Measurements from ENCODE around the gene HDDC3.

HDDC3 gene

DNA sequence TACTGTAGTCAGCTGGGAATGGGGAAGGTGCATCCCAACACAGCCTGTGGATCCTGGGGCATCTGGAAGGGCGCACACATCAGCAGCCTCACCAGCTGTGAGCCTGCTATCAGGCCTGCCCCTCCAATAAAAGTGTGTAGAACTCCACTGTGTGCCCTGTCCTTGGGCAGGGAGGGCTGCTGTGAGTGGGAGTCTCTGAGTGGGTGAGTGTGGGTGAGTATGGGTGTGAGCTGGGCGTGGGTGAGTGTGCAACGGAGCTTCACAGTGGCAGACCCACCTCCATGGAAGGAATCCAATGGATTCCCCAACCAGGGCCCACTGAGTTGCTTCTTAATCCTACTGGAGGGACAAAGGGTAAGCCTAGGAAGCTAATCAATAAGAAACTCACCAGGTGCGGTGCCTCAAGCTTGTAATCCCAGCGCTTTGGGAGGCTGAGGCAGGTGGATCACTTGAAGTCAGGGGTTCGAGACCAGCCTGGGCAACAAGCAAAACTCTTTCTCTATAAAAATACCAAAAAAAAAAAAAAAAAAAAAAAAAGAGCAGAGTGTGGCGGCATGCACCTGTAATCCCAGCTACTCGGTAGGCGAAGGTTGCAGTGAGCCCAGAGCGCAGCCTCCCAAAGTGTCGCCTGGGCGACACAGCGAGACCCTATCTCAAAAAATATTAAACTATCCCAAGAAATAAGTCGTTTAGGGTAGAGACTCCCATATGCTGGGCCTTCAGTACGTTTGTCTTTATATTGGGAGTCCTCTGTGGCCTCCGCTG, 21.8 kb upstream of the HDDC3 start:
- DNase-seq, result no peak

DNA sequence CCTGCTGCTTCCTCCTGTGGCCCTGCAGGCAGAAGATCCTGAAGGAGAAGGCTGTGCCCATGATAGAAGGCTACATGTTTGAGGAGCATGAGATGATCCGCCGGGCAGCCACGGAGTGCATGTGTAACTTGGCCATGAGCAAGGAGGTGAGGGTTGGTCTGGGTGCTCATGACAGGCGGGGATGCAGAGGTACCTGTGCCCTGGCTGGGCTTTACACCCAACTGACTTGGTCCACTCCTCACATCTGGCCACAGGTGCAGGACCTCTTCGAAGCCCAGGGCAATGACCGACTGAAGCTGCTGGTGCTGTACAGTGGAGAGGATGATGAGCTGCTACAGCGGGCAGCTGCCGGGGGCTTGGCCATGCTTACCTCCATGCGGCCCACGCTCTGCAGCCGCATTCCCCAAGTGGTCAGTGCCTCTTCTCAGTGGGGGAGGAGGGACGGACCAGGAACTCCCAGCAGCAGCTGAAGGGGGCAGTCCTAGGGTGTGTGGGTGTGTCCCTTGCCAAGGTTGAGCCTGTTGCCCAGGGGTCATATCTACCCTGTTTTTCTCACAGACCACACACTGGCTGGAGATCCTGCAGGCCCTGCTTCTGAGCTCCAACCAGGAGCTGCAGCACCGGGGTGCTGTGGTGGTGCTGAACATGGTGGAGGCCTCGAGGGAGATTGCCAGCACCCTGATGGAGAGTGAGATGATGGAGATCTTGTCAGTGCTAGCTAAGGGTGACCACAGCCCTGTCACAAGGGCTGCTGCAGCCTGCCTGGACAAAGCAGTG, 20.7 kb upstream of the HDDC3 start:
- no peak for DNase-seq

DNA sequence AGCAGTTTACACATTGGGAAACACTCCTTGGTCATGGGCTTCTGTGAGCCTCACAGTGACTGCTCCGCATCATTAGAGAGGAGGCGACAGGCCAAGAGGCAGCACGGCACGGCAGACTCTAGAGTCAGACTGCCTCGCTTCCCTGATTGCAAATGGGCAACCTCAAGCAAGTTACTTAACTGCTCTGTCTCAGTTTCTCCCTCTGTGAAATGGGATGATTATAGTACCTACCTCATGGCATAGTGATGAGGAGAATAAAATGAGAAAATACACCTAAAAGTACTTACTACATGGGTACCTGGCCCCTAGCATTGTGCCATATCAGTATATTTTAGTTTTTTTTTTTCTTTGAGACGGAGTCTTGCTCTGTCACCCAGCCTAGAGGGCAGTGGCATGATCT, 18.3 kb upstream of the HDDC3 start:
- no peak for DNase-seq

DNA sequence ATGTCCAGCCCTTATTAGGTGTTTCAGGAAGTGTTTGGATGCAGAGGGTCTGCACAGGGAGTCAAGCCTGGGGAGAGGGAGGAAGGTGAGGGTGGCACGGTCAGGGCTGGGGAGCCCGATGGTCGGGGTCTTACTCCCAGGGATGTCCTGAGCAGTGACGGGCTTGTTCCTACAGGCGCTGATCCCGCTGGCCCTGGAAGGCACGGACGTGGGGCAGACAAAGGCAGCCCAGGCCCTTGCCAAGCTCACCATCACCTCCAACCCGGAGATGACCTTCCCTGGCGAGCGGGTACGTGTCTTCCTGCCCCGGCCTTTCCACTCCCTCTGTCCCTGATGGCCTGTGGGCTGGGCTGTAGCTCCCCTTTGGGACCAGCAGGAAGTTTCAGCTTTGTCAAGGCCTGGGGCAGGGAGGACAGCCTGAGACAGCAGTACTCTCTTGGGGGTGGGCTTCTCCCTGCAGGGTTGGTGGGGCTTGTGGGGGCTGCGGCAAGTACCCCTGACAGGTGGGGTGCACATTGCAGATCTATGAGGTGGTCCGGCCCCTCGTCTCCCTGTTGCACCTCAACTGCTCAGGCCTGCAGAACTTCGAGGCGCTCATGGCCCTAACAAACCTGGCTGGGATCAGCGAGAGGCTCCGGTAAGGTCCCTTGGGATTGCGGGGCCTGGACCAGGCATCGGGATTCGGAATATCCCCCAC, 17.8 kb upstream of the HDDC3 start:
- DNase-seq, result no peak

DNA sequence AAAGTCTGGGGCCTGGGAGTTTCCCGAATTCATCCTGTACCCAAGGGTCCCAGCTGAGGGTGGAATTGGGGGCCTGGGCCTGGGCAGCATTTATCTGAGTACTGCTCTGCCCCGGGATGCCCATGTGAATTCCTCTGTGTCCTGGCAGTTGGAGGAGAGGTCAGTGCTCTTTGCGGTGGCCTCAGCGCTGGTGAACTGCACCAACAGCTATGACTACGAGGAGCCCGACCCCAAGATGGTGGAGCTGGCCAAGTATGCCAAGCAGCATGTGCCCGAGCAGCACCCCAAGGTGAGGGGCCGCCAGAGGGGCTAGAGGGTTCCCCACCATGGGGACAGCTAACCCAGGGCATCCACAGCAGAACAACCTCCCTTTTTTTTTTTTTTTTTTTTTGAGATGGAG, 16.2 kb upstream of the HDDC3 start:
- no peak for DNase-seq

DNA sequence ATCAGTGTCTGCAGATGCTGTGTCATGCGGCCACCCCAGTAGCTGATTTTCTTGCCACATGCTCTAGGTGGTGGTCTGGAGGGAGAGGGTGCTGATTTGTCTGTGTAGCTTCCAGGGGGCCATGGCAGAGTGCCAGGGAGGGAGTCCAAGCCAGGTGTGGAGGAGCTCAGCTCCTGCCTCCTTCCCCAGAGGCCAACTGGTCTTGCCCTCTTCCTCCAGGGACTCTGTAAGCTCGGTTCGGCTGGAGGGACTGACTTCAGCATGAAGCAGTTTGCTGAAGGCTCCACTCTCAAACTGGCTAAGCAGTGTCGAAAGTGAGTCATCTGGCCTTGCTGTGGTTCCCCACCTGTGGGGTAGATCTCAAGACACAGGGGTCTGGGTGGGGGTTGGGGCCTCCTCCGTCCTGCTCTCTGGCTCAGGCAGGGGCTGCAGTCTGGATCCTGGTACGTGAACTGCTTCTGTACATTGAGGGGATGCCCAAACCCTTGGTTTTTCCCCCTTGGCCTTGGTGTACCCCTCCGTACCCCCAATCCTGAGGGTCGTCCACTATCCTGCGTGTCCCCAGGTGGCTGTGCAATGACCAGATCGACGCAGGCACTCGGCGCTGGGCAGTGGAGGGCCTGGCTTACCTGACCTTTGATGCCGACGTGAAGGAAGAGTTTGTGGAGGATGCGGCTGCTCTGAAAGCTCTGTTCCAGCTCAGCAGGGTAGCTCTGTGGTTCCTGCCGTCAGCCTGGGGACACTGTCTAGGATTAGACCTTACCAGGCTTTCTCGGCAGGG, 15.4 kb upstream of the HDDC3 start:
- DNase-seq, result no peak

DNA sequence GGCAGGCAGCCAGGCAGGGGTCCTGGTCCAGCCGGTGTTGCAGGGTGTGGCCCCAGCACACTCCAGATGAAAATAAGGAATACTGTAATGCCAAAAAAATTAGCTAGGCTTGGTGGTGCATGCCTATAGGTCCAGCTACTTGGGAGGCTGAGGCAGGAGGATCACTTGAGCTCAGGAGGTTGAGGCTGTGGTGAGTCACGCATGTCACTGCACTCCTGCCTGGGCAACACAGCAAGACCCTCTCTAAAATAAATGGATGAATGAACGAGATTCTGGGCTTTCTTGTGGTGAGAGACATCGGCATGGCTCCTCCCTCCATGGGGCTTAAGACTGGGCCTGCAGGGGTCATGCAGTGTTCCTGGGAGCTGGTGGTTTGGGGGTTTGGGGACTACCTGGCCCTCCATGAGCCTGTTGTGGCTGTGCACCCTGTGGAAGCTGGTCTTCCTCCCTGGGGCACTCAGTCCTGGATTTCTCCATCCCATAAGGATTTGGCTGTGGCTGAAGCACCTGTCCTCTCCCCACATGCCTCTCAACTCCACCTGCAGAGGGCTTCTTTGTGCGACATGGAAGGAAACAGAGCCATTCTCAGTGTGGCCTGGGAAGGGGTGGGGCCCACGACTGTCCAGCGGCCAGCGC, 14.7 kb upstream of the HDDC3 start:
- no peak for DNase-seq

DNA sequence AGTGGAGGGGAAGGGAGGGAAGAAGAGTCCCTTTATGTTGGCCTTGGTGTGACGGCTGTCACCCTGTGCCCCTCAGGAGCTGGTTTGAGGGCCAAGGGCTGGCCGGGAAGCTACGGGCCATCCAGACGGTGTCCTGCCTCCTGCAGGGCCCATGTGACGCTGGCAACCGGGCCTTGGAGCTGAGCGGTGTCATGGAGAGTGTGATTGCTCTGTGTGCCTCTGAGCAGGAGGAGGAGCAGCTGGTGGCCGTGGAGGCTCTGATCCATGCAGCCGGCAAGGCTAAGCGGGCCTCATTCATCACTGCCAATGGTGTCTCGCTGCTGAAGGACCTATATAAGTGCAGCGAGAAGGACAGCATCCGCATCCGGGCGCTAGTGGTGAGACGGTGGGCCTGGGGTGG, 14.2 kb upstream of the HDDC3 start:
- DNase-seq, result no peak

DNA sequence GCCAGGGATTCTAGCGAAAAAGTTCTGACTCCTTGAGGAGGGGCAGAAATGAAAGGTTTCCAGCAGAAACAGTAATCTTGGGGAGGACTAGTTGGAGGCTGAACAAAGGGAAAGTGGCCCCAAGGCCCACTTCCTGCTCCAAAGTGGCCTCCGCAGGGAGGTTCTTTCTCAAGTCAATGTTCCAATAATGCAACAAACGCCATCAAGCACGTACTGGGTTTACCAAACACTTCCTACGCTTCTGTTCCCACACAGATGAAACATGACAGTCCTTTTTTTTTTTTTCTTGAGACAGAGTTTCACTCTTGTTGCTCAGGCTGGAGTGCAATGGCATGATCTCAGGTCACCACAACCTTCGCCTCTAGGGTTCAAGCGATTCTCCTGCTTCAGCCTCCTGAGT, 12.7 kb upstream of the HDDC3 start:
- DNase-seq, result no peak

DNA sequence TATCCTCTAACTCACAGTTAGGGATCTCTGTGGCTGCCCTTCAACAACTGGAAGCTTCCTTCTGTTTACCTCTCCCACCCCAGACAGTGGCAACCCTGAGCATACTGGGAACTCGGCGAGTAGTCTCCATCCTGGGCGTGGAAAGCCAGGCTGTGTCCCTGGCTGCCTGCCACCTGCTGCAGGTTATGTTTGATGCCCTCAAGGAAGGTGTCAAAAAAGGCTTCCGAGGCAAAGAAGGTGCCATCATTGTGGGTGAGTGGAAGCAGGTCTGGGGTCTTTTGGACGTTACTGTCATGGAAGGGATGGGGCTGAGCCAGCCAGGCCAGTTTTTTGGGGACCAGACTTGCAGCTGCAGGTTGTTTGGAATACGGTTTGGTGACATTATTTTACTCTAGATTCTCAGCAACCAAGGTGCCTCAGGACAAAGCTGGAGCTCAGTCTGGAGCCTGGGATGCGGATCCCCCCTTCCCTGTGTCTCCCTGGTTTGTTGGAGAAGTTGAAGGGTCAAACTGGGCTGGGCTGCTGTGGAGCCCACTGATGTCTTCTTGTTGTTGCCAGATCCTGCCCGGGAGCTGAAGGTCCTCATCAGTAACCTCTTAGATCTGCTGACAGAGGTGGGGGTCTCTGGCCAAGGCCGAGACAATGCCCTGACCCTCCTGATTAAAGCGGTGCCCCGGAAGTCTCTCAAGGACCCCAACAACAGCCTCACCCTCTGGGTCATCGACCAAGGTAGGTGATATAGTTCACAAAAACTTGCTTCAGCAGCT, 10.2 kb upstream of the HDDC3 start:
- no peak for DNase-seq

DNA sequence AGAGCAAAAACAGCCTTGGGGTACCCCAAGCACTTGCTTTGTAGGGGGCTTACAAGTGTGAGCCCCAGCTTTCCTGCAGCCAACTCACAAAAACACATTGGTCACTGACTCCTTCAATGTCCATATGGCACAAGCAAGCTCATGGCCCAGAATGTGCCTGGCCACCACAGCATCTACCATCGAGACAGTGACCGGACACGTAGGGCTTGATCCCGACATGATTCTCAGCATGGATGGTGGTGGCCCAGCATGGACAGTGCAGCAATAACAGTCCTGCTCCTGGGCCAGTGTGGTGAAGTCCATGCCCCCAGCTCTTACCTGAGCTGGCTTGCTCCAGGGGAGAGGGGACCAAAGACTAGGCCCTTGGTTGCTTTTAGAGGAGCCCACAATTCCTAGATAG, 8.7 kb upstream of the HDDC3 start:
- no peak for DNase-seq

DNA sequence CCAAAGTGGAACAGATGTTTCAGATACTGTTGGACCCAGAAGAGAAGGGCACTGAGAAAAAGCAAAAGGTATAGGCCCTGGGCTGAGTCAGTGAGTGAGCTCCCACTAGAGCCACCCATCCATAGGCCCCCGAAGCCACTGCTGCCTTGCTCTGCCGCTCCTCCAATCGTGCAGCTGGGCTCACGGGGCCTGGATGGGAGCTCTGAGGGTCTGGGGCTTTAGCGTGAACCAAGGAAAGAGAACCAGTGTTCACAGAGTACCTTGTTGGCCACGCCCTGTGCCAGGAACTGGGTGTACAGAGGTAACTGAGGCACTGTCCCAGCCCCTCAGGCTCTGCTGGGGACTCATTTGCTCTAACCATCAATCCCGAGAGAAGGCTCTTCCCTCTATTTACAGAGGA, 7.4 kb upstream of the HDDC3 start:
- DNase-seq, result no peak

DNA sequence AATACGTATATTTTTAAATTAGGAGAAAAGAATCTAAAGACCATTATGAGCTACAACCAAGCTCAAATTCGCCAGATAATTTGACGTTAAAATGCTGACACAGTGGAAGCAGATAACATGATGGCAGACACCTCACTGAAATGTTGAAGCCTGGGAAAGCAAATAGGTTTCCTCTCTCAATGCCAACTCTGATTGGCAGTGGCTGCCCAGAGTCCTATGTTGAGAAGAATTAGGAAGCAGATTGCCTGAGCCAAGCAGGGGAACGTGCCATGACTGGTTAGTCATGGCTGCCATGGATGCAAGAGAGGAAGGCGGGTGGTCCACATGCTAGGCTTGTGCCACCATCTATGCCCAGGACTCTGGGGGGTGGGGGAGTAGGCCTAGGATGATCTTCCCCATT, 5.9 kb upstream of the HDDC3 start:
- DNase-seq, result no peak

DNA sequence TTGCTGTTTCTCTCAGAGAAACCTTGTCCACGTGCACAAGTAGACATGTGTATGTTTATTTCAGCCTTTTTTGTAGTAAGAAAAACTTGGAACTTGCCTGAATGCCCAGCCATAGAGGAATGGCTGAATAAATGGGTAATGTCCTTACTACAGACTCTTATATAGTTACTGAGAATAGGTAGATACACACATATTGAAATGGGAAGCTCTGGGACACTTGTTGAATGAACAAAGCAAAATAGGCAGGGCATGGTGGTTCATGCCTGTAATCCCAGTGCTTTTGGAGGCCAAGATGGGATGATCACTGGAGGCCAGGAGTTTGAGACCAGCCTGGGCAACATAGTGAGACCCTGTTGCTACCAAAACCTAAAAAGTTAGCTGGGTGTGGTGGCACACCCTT, 4.5 kb upstream of the HDDC3 start:
- no peak for DNase-seq

DNA sequence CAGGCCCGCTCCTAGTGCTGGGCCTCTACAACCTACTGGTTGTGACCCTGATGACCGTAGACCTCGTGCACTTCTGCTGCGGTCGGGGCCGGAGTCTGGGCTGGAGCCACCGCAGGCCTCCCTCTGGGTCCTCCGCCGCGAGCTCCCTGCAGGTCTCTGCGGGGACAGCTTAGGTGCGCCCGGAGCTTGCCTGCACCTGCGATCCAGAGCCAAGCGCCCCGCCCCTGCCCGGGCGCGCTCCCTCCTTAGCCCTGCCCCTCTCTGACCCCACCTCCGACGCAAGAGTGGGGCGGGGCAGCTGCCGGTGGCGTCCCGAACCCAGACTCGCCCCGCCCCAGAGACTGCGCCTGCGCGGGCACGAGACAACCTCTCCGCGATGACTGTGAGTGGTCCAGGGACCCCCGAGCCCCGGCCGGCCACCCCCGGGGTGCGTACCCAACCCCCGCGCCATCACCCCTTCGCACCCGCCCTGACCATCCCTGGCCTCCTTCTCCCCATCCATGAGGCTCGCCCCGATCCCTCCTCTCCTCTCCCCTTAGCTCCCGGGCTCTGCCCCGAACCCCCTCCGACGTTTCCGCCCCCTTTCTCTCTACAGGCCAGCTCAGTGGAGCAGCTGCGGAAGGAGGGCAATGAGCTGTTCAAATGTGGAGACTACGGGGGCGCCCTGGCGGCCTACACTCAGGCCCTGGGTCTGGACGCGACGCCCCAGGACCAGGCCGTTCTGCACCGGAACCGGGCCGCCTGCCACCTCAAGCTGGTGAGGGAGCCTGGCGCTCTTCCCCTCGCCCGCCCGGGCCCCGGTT, 2.8 kb upstream of the HDDC3 start, which contains the start of gene UNC45A:
Gene UNC45A, plus strand, starts transcription at position 337 of the 803 bp plus-strand sequence. Its CDS starts 40 bp downstream, at position 377.
- DNase-seq, result peak; percentile 88

DNA sequence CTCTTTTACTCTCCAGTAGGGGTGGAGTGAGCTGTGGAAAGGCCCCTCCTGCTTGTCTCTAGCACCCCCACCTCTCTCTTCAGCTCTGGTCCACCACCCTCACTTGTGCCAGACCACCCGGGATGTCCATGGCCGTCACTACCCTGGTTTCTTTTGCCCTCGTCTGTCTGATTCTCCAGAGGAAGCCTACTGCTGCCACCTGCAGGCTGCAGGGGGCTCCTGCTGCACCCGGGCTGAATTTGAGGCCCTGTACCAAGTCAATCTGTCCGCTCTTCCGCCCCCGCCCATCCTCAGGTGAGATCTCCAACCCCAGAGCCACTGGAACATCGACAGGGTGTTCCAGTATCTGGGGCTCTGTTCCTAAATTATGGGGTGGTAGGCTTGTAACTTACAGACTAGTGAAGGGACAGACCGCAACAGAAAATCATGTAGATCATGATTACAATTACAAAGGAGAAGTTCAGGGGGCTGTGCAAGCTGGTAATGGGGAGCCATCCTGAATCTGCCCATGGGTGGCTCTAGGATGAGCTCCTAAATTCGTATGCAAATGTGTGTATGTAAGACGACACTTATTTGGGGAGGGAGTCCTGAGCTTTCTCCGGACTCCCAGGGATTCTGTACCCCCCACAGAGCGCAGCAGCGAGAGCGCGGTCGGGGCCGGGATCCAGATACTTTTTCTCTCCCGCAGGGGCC, 2.1 kb upstream of the HDDC3 start:
- peak; percentile 79 for DNase-seq

DNA sequence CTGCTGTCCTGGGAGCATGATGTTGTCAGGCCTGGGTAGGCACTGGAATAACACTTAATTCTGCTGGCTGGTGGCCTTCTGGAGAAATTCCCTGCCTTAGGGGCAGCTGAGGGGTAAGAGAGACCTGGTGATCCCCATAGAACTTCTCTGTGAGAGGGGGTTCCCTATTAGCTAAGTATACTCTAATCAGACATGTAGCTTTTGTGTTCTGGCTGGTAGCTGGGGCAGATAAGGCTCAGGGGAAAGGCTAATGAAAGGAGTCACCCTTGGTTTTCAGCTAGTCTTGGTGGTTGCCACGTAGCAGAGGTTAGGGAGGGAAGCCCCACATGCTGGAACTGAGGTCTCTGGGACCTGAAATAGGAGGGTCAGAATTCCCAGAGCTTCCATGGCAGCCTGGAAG, 952 bp upstream of the HDDC3 start:
- no peak for DNase-seq

DNA sequence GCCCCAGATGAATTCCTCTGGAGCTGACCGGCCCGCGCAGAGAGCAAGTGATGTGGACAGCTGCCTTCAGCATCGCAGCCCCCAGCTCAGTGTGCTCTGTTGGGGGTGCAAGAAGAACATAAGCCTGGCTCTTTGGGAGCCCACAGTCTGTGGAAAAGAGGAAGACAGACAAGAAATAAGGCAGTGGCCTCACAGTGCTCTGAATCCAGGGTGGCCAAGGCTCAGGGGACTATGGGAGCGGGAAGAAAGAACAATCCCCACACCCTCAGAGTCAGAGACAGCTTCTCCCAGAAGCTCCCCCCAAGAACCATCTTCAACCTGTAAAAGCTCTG, 277 bp upstream of the HDDC3 start:
- no peak for DNase-seq

DNA sequence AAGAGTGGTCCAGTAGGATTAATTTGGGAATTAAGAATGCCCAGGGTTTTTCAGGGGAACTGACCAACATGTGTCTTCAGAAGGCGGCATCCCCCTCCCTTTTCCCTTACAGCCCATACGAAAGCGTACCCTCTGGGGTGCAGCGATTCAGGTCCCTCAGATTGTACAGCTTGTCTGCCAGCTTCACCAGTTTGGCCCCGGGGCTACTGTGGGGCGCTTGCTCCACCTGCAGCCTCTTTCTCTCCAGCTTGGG, 848 bp downstream of the HDDC3 start:
- no peak for DNase-seq

DNA sequence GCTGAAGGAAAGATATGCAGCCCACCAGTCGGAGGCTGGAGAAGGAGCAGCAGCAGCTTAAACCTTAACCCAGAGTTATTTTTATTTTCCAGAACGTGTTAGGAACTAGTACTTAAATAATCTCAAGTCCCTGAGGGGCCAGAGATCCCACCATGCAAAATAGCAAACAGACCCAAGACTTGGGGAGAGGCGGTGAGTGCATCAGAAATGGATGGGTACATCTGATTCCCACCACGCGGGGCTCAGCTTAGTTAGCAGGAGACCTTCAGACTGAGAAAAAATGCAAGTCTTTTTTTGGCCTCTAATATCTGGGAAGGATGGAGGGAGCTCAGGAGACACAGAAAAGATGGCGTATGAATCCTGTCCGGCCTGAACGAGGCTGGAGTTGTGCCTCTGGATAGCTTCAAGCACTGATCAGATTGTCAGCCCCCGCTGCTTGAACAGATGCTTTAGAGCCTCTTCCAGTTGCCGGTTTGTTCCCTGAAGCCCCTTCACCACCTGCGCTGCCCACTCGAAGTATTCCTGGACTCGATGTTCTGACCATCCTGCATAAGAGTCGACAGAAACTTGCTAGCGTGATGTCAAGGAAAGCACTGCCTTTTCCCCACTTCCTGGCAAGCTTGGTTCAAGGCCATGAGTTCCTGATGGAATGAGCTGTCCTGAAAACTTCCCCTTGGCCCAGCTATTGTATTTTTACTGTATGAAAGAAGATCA, 1.3 kb downstream of the HDDC3 start:
- no peak for DNase-seq
